H1 (cell line): ENCODE results near the gene KDM5A. TPM values are rescaled to one million over a fixed set of nuclear protein-coding genes. Genes with fewer than 3 reads are reported as not detected.

Experiments used
- CTCF ChIA-PET: fragments of 300-600 bp; sonication (Branson Sonifier 250); formaldehyde crosslinking; loops from one replicate; lab custom pipeline; 2021; ENCODE audit not compliant: partially characterized antibody; lab: Charles Lee
- POLR2A ChIA-PET: fragments of 300-600 bp; sonication (Branson Sonifier 250); formaldehyde crosslinking; loops from one replicate; lab custom pipeline; 2021; ENCODE audit warnings: inconsistent platforms; ENCODE audit not compliant: partially characterized antibody; lab: Charles Lee
- DNase-seq, 2 experiments: peaks; one replicate each; pipeline versions ENCODE4 v3.0.0 to v3.0.0-alpha.2; 2010 to 2022; ENCODE audit warnings: low spot score in 2 of 2, low read depth in 1 of 2, mixed read lengths in 1 of 2
- FAIRE-seq: peaks from 2 replicates; lab custom pipeline; 2011; peaks lifted over from hg19 to GRCh38; lab: Jason Lieb, UNC
- H2AFZ ChIP-seq: 2 replicates; pipeline ENCODE4 v1.8.1; 2012; ENCODE audit warnings: low read length, inconsistent platforms
- H2AK5ac ChIP-seq: 2 replicates; pipeline ENCODE4 v1.6.1; 2013; ENCODE audit warnings: low read depth, low read length
- H2BK120ac ChIP-seq: replicated peaks from 2 replicates; pipeline ENCODE3; 2013; ENCODE audit warnings: low read depth, low read length, inconsistent platforms
- H2BK12ac ChIP-seq: 2 replicates; pipeline ENCODE4 v1.6.1; 2013; ENCODE audit warnings: low read depth, low read length
- H2BK15ac ChIP-seq: 2 replicates; pipeline ENCODE4 v1.6.1; 2013; ENCODE audit warnings: low read length
- H2BK20ac ChIP-seq: 2 replicates; pipeline ENCODE4 v1.6.1; 2013; ENCODE audit warnings: low read length
- H2BK5ac ChIP-seq: 2 replicates; pipeline ENCODE4 v1.6.1; 2013; ENCODE audit warnings: low read depth, low read length
- H3K14ac ChIP-seq: 2 replicates; pipeline ENCODE4 v1.6.1; 2013; ENCODE audit warnings: inconsistent platforms; ENCODE audit not compliant: insufficient read length
- H3K18ac ChIP-seq: 2 replicates; pipeline ENCODE4 v1.6.1; 2013; ENCODE audit warnings: low read length; ENCODE audit errors: extremely low read depth
- H3K23ac ChIP-seq: 2 replicates; pipeline ENCODE4 v1.6.1; 2013; ENCODE audit warnings: inconsistent platforms; ENCODE audit not compliant: insufficient read length
- H3K23me2 ChIP-seq: 2 replicates; pipeline ENCODE4 v1.6.1; 2013; ENCODE audit warnings: low read depth, low read length
- H3K27ac ChIP-seq: 2 replicates; pipeline ENCODE4 v1.6.1; 2011; ENCODE audit warnings: low read depth, low read length, inconsistent platforms
- H3K27me3 ChIP-seq, 4 experiments: replicated peaks in 1 of 4; 1 replicate in 1 of 4; 2 replicates in 3 of 4; pipeline versions ENCODE4 v1.6.1 to v1.8.1; 2011 to 2013; ENCODE audit warnings: low read length in 3 of 4, mild to moderate bottlenecking in 3 of 4, inconsistent platforms in 2 of 4, mixed read lengths in 2 of 4, moderate library complexity in 1 of 4; ENCODE audit not compliant: control insufficient read depth in 3 of 4, insufficient read depth in 3 of 4; ENCODE audit errors: extremely low read depth in 1 of 4
- H3K36me3 ChIP-seq, 4 experiments: 2 replicates each; pipeline versions ENCODE4 v1.6.1 to v1.8.1; 2011 to 2013; ENCODE audit warnings: mild to moderate bottlenecking in 4 of 4, low read length in 3 of 4, moderate library complexity in 2 of 4, control low read depth in 1 of 4, inconsistent platforms in 1 of 4; ENCODE audit not compliant: insufficient read depth in 4 of 4, control insufficient read depth in 2 of 4
- H3K4ac ChIP-seq: replicated peaks from 2 replicates; pipeline ENCODE3; 2013; ENCODE audit warnings: low read length, low read depth, mixed read lengths, inconsistent platforms; ENCODE audit not compliant: insufficient read length
- H3K4me1 ChIP-seq, 4 experiments: replicated peaks in 1 of 4; 1 replicate in 1 of 4; 2 replicates in 3 of 4; pipeline versions ENCODE4 v1.6.1 to v1.8.1; 2011 to 2013; ENCODE audit warnings: low read length in 3 of 4, inconsistent platforms in 2 of 4, mixed read lengths in 1 of 4; ENCODE audit not compliant: insufficient read depth in 4 of 4, control insufficient read depth in 3 of 4
- H3K4me2 ChIP-seq, 2 experiments: 2 replicates each; pipeline versions ENCODE4 v1.6.1 to v1.8.1; 2011 to 2013; ENCODE audit warnings: low read depth in 2 of 2, low read length in 2 of 2, control low read depth in 1 of 2, inconsistent platforms in 1 of 2, mild to moderate bottlenecking in 1 of 2; ENCODE audit not compliant: insufficient read depth in 1 of 2
- H3K4me3 ChIP-seq, 4 experiments: fragments of 200-600, 300-600 bp in 1 of 4; sonication (generic), shearing (Covaris generic), sonication (Bioruptor Twin) in 1 of 4; 2 replicates each; pipeline versions ENCODE4 v1.5.1 to v1.8.1; 2011 to 2016; ENCODE audit warnings: low read length in 4 of 4, low read depth in 3 of 4, control low read depth in 2 of 4, inconsistent platforms in 2 of 4, mild to moderate bottlenecking in 2 of 4, mixed read lengths in 1 of 4, moderate library complexity in 1 of 4; ENCODE audit not compliant: insufficient read depth in 2 of 4; ENCODE audit errors: extremely low read depth in 1 of 4
- H3K56ac ChIP-seq: replicated peaks from 2 replicates; pipeline ENCODE3; 2013; ENCODE audit warnings: low read depth, mild to moderate bottlenecking, mixed read lengths, low read length, inconsistent platforms; ENCODE audit not compliant: insufficient read length
- H3K79me1 ChIP-seq: 2 replicates; pipeline ENCODE4 v1.6.1; 2013; ENCODE audit warnings: low read depth, low read length, control low read depth
- H3K79me2 ChIP-seq, 2 experiments: 2 replicates each; pipeline versions ENCODE4 v1.6.1 to v1.8.1; 2012 to 2013; ENCODE audit warnings: low read length in 2 of 2, mild to moderate bottlenecking in 2 of 2, inconsistent platforms in 1 of 2; ENCODE audit not compliant: insufficient read depth in 2 of 2, control insufficient read depth in 1 of 2
- H3K9ac ChIP-seq, 4 experiments: replicated peaks in 1 of 4; 1 replicate in 1 of 4; 2 replicates in 3 of 4; pipeline versions ENCODE4 v1.6.1 to v1.8.1; 2011 to 2013; ENCODE audit warnings: low read depth in 3 of 4, low read length in 3 of 4, control low read depth in 2 of 4, mild to moderate bottlenecking in 2 of 4, moderate library complexity in 2 of 4, inconsistent platforms in 1 of 4; ENCODE audit errors: extremely low read depth in 1 of 4
- H3K9me3 ChIP-seq, 2 experiments: 2 replicates each; pipeline versions ENCODE4 v1.6.1 to v1.8.1; 2012 to 2013; ENCODE audit warnings: mild to moderate bottlenecking in 2 of 2, moderate library complexity in 2 of 2, control low read depth in 1 of 2, inconsistent platforms in 1 of 2, low read depth in 1 of 2, low read length in 1 of 2, mixed read lengths in 1 of 2; ENCODE audit not compliant: insufficient read depth in 2 of 2
- H4K20me1 ChIP-seq, 2 experiments: replicated peaks in 1 of 2; 2 replicates each; pipeline versions ENCODE3 to v1.8.1; 2011 to 2013; ENCODE audit warnings: inconsistent platforms in 2 of 2, low read length in 2 of 2, mild to moderate bottlenecking in 1 of 2; ENCODE audit not compliant: insufficient read depth in 2 of 2, control insufficient read depth in 1 of 2
- H4K5ac ChIP-seq: 2 replicates; pipeline ENCODE4 v1.6.1; 2013; ENCODE audit warnings: low read length, low read depth, mixed read lengths, inconsistent platforms; ENCODE audit not compliant: insufficient read length
- H4K8ac ChIP-seq: 2 replicates; pipeline ENCODE4 v1.8.0; 2013; ENCODE audit warnings: mild to moderate bottlenecking, moderate library complexity, low read length, inconsistent platforms; ENCODE audit not compliant: insufficient read depth; ENCODE audit errors: extremely low read depth
- H4K91ac ChIP-seq: replicated peaks from 2 replicates; pipeline ENCODE3; 2013; ENCODE audit warnings: low read length, mixed read lengths, inconsistent platforms; ENCODE audit not compliant: insufficient read length
- ATF2 ChIP-seq: IDR thresholded peaks from 2 replicates; pipeline ENCODE4 v1.6.1; 2012; ENCODE audit warnings: low read length, inconsistent platforms
- BACH1 ChIP-seq: IDR thresholded peaks from 2 replicates; pipeline ENCODE4 v1.6.1; 2012; ENCODE audit warnings: low read length, improper control_type of control experiment
- CHD2 ChIP-seq: IDR thresholded peaks from 2 replicates; pipeline ENCODE4 v1.6.1; 2012; ENCODE audit warnings: low read length, improper control_type of control experiment
- EP300 ChIP-seq, 2 experiments: IDR thresholded peaks; 1 replicate in 1 of 2; 2 replicates in 1 of 2; pipeline ENCODE4 v1.6.1; 2011 to 2012; ENCODE audit warnings: low read depth in 2 of 2, low read length in 2 of 2, mild to moderate bottlenecking in 2 of 2, borderline replicate concordance in 1 of 2, inconsistent platforms in 1 of 2, moderate library complexity in 1 of 2
- HDAC6 ChIP-seq: IDR thresholded peaks from one replicate; pipeline ENCODE4 v1.7.1; 2012; ENCODE audit warnings: low read depth, mild to moderate bottlenecking, inconsistent platforms, low read length, moderate library complexity
- MAFK ChIP-seq: IDR thresholded peaks from 2 replicates; pipeline ENCODE4 v1.6.1; 2012; ENCODE audit warnings: low read depth, mild to moderate bottlenecking, improper control_type of control experiment, low read length
- RAD21 ChIP-seq, 2 experiments: IDR thresholded peaks in 1 of 2; conservative IDR thresholded peaks in 1 of 2; 2 replicates each; pipeline ENCODE4 v1.6.1; 2011; ENCODE audit warnings: low read depth in 2 of 2, low read length in 2 of 2, improper control_type of control experiment in 1 of 2, inconsistent platforms in 1 of 2, mild to moderate bottlenecking in 1 of 2, moderate library complexity in 1 of 2
- SAP30 ChIP-seq: fragments of 300-600 bp; sonication (generic); IDR thresholded peaks from 2 replicates; pipeline ENCODE4 v1.7.1; 2012; ENCODE audit warnings: low read length, moderate library complexity, mild to moderate bottlenecking, inconsistent platforms; ENCODE audit not compliant: insufficient read depth, insufficient replicate concordance
- SIX5 ChIP-seq: IDR thresholded peaks from 2 replicates; pipeline ENCODE4 v1.6.1; 2011; ENCODE audit warnings: mild to moderate bottlenecking, low read depth, low read length
- SRF ChIP-seq: IDR thresholded peaks from 2 replicates; pipeline ENCODE4 v1.6.1; 2011; ENCODE audit warnings: mild to moderate bottlenecking, low read depth, low read length, moderate library complexity
- WGBS, 2 experiments: shearing (Covaris generic) in 1 of 2; methylation state at CpG; one replicate each; pipeline versions ENCODE4 v1.1.6 to v1.1.7; 2013 to 2015; ENCODE audit warnings: low lambda C conversion rate in 2 of 2, mixed read lengths in 2 of 2, inconsistent platforms in 1 of 2, low coverage in 1 of 2, missing lambda C conversion rate in 1 of 2; ENCODE audit not compliant: insufficient replicate concordance in 2 of 2, insufficient coverage in 1 of 2, insufficient read length in 1 of 2; ENCODE audit errors: extremely low coverage in 1 of 2, missing lambda C conversion rate in 1 of 2; 5-methylcytosine and 5-hydroxymethylcytosine counted together
- polyA plus RNA-seq, 7 experiments: library from polyadenylated mRNA; depleted of rRNA in 3 of 7; stranded (reverse) in 5 of 7; unstranded in 2 of 7; fragments of >200 nt in 5 of 7; fragments of 200-250 nt in 2 of 7; gene quantifications; 1 replicate in 5 of 7; 2 replicates in 1 of 7; 4 replicates in 1 of 7; pipeline versions ENCODE4 v1.2.1 to v1.2.3, GENCODE V29; 2011 to 2013; ENCODE audit warnings: missing spikeins in 2 of 7, mixed read lengths in 2 of 7
- total RNA-seq: library from RNA; stranded (reverse); fragmentation: NEBNext Ultra II Directional; extraction: Animal tissue kit (Norgen Biotek cat#: 25700); gene quantifications from 2 replicates; pipeline ENCODE4 v1.2.1, GENCODE V29; 2021

Gene KDM5A
- total and polyA plus RNA-seq, 2 of the 8 experiments (the other 6 are each of a cell fraction or from before 2014, with no cell fraction given) = 6.3 to 36.9 TPM

- H3K4me2 ChIP-seq = no peak overlapping the region
- H3K23ac ChIP-seq = no peak overlapping the region
- TF ChIP-seq SAP30 (no peak), CHD2 (no peak), BACH1 (no peak), EP300 (IDR thresholded peaks at IDR 0.05; ENCODE audit: borderline replicate concordance in 1 of 2, low read depth in 2 of 2, low read length in 2 of 2) (no peak), HDAC6 (no peak), SRF (no peak), SIX5 (no peak), ATF2 (no peak), MAFK (no peak), RAD21 (IDR thresholded peaks at IDR 0.05 in 1 of 2, conservative IDR thresholded peaks at IDR 0.05 in 1 of 2; ENCODE audit: low read depth in 2 of 2, low read length in 2 of 2) (no peak)
Measured at GRCh38 chr12:267581-268482, 121.3 kb downstream of the KDM5A start.

More at GRCh38 chr12:267581-268482, 121.3 kb downstream of the KDM5A start:
- ChIA-PET CTCF (interaction anchor here (1.7 kb wide), 1 partner anchor 44 kb away, joined by 3 read pairs; no protein-coding TSS in a partner anchor), POLR2A (interaction anchor here (1.0 to 1.4 kb wide), 2 partner anchors 35 to 96 kb away, joined by 3 read pairs; no protein-coding TSS in a partner anchor)
- no peaks in the 10 kb centered on the region for H3K79me2 ChIP-seq
- H3K36me3 ChIP-seq = no peaks in the 10 kb centered on the region
- H3K4ac ChIP-seq = no peak overlapping the region
- no peaks in the 10 kb centered on the region for H4K20me1 ChIP-seq
- no peak overlapping the region for H2BK20ac ChIP-seq
- H3K23me2 ChIP-seq = no peaks in the 10 kb centered on the region
- no peak overlapping the region for H3K9ac ChIP-seq
- H3K4me3 ChIP-seq = no peak overlapping the region
- H2BK120ac ChIP-seq = no peak overlapping the region
- no peak overlapping the region for H4K91ac ChIP-seq
- no peak overlapping the region for H2BK12ac ChIP-seq
- no peak overlapping the region for H2BK5ac ChIP-seq
- no peak overlapping the region for H3K56ac ChIP-seq
- H3K18ac ChIP-seq = no peak overlapping the region
- FAIRE-seq (no peak), DNase-seq (no peak)
- no peak overlapping the region for H2AK5ac ChIP-seq
- no peaks in the 10 kb centered on the region for H3K27me3 ChIP-seq
- H2AFZ ChIP-seq = no peak overlapping the region
- H3K9me3 ChIP-seq = no peaks in the 10 kb centered on the region
- no peak overlapping the region for H3K14ac ChIP-seq
- no peaks in the 10 kb centered on the region for H3K79me1 ChIP-seq
- 86% methylated on average over 14 of the region's 14 CpGs; no CpG with 5 or more reads in 1 of the 2 experiments for WGBS, 2 experiments
- no peak overlapping the region for H4K5ac ChIP-seq
- H2BK15ac ChIP-seq = no peak overlapping the region
- H4K8ac ChIP-seq = no peak overlapping the region
- no peaks in the 10 kb centered on the region for H3K4me1 ChIP-seq
- H3K27ac ChIP-seq = no peak overlapping the region
